ENCODE measurements around the gene MYO5A. TPM values are rescaled to one million over a fixed set of nuclear protein-coding genes. Genes with fewer than 3 reads are reported as not detected.

The MYO5A gene
- total RNA-seq, 4 donors from 2014 or later = 10.9 to 151 (median 17.0) TPM

DNA sequence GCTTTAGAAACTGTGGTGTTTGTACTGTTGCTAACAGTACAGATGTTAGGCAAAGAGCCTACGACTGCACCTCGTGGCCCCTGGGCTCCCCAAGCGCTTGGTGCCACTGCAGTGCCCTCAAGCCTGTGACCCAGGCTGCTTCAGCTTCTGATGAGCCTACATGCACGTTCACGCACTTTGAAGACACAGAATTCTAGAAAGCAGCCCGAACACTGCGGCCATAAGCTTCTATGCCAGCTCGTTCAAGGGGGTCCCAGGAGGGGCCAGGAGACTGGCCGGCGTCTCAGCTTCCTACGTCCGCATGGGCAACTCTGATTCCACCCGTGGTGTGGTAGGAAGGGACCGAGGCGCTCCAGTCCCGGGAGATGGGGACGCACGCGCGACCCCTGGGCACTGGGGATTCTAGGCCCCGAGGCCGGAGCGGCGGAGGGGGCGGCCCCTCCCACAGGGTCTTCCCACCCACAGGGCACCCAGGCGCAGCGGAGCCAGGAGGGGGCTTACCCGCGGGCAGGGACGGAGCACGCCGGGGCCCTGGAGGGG is 233.7 kb downstream of the MYO5A start:
- in situ Hi-C loops (cut with MboI; ENCODE audit: low pct_ligation_motif_present in 1 of 4, low pct_unique_long_range_greater_than_20kb in 1 of 4, low sequenced_read_pairs in 3 of 4) = no loop called here
- Histone ChIP-seq H3K27ac (peak overlapping the region; percentile 73 to 89 (median 82)), H3K36me3 (no peaks in the 10 kb centered on the region), H3K27me3 (peaks cover 27% of the 10 kb centered on the region), H3K4me3 (peak overlapping the region; percentile 39 to 68 (median 57)), H3K9me3 (no peaks in the 10 kb centered on the region), H3K4me1 (peaks cover 0 to 39% (median 19%) of the 10 kb centered on the region in 4 donors)
- WGBS, 2 donors (ENCODE audit: low coverage in 1 of 2) = 14% methylated on average over 7 of the region's 32 CpGs; no CpG with 5 or more reads in 1 of the 2 donors
- TF ChIP-seq EP300 (IDR thresholded peaks at IDR 0.05; ENCODE audit: low read depth) (no peak), POLR2AphosphoS5 (IDR thresholded peaks at IDR 0.05) (no peak), POLR2A (IDR thresholded peaks at IDR 0.05) (no peak)
- TF ChIP-seq, protein P1, sequence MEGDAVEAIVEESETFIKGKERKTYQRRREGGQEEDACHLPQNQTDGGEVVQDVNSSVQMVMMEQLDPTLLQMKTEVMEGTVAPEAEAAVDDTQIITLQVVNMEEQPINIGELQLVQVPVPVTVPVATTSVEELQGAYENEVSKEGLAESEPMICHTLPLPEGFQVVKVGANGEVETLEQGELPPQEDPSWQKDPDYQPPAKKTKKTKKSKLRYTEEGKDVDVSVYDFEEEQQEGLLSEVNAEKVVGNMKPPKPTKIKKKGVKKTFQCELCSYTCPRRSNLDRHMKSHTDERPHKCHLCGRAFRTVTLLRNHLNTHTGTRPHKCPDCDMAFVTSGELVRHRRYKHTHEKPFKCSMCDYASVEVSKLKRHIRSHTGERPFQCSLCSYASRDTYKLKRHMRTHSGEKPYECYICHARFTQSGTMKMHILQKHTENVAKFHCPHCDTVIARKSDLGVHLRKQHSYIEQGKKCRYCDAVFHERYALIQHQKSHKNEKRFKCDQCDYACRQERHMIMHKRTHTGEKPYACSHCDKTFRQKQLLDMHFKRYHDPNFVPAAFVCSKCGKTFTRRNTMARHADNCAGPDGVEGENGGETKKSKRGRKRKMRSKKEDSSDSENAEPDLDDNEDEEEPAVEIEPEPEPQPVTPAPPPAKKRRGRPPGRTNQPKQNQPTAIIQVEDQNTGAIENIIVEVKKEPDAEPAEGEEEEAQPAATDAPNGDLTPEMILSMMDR (IDR thresholded peaks at IDR 0.05) = no peak
- intact Hi-C loops (cut with DNase I; ENCODE audit: low total_unique reads) = no loop called here
- no peak for DNase-seq

DNA sequence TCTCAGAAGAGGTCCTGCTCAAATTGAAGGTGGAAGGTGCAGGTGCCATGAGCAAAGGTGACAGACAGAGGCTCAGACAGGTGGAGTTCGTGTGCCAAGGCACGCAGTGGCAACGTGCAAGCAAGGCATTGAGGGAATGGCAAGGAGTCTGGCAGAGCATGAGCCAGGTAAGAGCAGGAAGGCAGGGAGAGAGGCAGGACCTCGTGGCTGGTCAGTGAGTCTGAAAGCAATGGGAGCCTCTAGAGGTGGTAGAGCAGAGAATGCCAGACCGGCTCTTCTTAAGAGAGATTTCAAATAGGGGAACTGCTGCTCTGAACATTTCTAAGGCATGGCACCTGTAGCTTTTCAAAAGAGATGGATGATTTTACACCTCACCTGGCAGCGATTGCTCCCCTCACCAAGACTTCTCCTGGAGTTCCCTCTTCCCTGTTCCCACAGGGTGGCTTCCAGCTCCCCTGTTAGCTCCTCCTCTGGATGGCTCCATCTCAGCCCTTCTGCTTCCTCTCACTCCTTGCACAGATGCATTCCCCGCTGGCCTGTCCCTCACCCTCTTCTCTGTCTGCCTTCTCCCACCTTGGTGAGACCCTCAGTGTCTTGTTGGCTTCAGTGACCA is 235.8 kb downstream of the MYO5A start:
- intact Hi-C loops (cut with DNase I; ENCODE audit: low total_unique reads) = no loop called here
- 72 to 80% methylated on average over 4 to 7 of the region's 7 CpGs for WGBS, 2 donors (ENCODE audit: low coverage in 1 of 2)
- no peaks in the 10 kb centered on the region for H3K9me3 ChIP-seq
- DNase-seq = no peak
- peak overlapping the region in 1 of 4 donors; percentile 8 for H3K27ac ChIP-seq
- no peaks in the 10 kb centered on the region for H3K36me3 ChIP-seq
- in situ Hi-C loops (cut with MboI; ENCODE audit: low pct_ligation_motif_present in 1 of 4, low pct_unique_long_range_greater_than_20kb in 1 of 4, low sequenced_read_pairs in 3 of 4) = no loop called here
- peaks cover 27% of the 10 kb centered on the region for H3K27me3 ChIP-seq
- no peak overlapping the region for H3K4me3 ChIP-seq
- H3K4me1 ChIP-seq = peaks cover 9 to 55% (median 36%) of the 10 kb centered on the region in 4 donors
- no peak for TF ChIP-seq EP300 (IDR thresholded peaks at IDR 0.05; ENCODE audit: low read depth)
- TF ChIP-seq POLR2AphosphoS5 (IDR thresholded peaks at IDR 0.05) = no peak
- TF ChIP-seq, protein P1 (IDR thresholded peaks at IDR 0.05) = no peak
- no peak for TF ChIP-seq POLR2A (IDR thresholded peaks at IDR 0.05)

DNA sequence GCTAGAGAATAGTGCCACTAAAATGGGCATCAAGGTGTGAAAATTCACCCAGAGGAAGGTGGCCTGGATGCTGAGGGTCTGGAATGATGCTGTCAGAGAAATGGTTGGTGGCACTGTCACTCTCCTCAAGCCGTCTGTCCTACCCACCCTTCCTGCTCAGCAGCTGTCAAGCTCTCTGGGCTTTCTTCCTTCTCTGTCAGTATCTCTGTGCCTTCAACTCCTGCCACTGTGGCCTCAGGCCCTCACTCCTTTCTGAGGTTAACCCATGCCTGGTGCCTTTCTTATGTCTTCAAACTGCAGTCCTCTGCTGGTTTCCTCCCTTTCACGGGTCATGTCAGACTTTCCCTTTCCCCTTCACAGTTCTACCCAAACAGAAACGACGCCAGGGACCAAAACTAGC is 237.5 kb downstream of the MYO5A start:
- Histone ChIP-seq H3K4me1 (peaks cover 11 to 63% (median 45%) of the 10 kb centered on the region in 4 donors), H3K27me3 (peaks cover 21% of the 10 kb centered on the region), H3K27ac (no peak overlapping the region), H3K4me3 (no peak overlapping the region), H3K36me3 (no peaks in the 10 kb centered on the region), H3K9me3 (no peaks in the 10 kb centered on the region)
- DNase-seq = no peak
- in situ Hi-C loops (cut with MboI; ENCODE audit: low pct_ligation_motif_present in 1 of 4, low pct_unique_long_range_greater_than_20kb in 1 of 4, low sequenced_read_pairs in 3 of 4) (no loop called here), intact Hi-C loops (cut with DNase I; ENCODE audit: low total_unique reads) (no loop called here)
- WGBS, 2 donors (ENCODE audit: low coverage in 1 of 2) = 72 to 73% methylated on average over 3 to 4 of the region's 4 CpGs
- no peak for TF ChIP-seq EP300 (IDR thresholded peaks at IDR 0.05; ENCODE audit: low read depth)
- no peak for TF ChIP-seq POLR2A (IDR thresholded peaks at IDR 0.05)
- TF ChIP-seq, protein P1 (IDR thresholded peaks at IDR 0.05) = no peak
- no peak for TF ChIP-seq POLR2AphosphoS5 (IDR thresholded peaks at IDR 0.05)

DNA sequence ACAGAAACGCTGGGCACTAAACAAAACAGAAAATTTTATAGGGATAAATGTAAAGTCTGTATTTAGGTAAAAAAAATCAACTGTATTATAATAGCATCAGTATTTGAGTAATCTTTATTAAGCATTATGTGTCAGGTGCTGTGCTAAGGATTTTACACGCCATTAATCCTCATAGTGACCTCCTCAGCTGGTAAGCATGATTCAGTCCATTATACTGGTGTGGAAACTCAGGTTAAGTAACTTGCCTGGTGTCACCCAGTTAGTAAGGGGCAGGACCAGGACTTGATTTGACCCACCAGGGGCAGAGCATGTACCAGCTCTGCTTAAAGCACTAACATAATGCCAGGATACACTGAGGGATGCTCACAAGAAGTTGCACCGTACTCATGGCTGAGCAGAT is 237.9 kb downstream of the MYO5A start:
- H3K36me3 ChIP-seq = no peaks in the 10 kb centered on the region
- peak overlapping the region in 2 of 4 donors; percentile 84 to 90 for H3K27ac ChIP-seq
- H3K27me3 ChIP-seq = peaks cover 17% of the 10 kb centered on the region
- TF ChIP-seq EP300 (IDR thresholded peaks at IDR 0.05; ENCODE audit: low read depth) = no peak
- no peak for TF ChIP-seq POLR2A (IDR thresholded peaks at IDR 0.05)
- no peak for TF ChIP-seq POLR2AphosphoS5 (IDR thresholded peaks at IDR 0.05)
- TF ChIP-seq, protein P1 (IDR thresholded peaks at IDR 0.05) = no peak
- H3K9me3 ChIP-seq = no peaks in the 10 kb centered on the region
- in situ Hi-C loops (cut with MboI; ENCODE audit: low pct_ligation_motif_present in 1 of 4, low pct_unique_long_range_greater_than_20kb in 1 of 4, low sequenced_read_pairs in 3 of 4) (no loop called here), intact Hi-C loops (cut with DNase I; ENCODE audit: low total_unique reads) (no loop called here)
- no peak overlapping the region for H3K4me3 ChIP-seq
- WGBS, 2 donors (ENCODE audit: low coverage in 1 of 2) = 75 to 82% methylated on average over 1 to 3 of the region's 3 CpGs
- DNase-seq = no peak
- peaks cover 11 to 59% (median 44%) of the 10 kb centered on the region in 4 donors for H3K4me1 ChIP-seq

Data from transverse colon (tissue), 4 donors.